ENCODE measurements around the gene MTX3.

Gene MTX3

GRCh38 chr5:79982136-79982535 is 8.9 kb downstream of the MTX3 start:
- DNase-seq, result no peak

GRCh38 chr5:79976759-79977515 is 14.1 kb downstream of the MTX3 start:
- DNase-seq, result no peak

DNA sequence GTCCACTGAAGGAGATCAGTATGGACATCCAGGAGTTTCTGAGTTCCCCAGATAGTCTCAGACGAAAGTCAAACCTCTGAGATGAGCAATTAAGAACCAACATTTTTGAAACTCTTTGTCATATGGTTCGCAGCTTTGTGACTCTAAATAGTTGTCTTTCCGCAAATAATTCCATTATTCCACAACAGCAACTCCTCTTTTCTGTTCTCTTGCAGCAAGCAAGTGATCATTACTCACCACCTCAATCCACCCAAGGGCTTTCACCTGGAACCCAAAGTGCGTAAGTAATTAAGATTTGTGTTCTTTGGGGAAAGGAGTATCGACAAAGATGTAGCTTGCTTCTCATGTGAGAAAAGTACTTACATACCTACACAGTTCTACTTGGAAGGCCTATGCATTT is 15.6 kb downstream of the MTX3 start:
- no peak for DNase-seq

DNA sequence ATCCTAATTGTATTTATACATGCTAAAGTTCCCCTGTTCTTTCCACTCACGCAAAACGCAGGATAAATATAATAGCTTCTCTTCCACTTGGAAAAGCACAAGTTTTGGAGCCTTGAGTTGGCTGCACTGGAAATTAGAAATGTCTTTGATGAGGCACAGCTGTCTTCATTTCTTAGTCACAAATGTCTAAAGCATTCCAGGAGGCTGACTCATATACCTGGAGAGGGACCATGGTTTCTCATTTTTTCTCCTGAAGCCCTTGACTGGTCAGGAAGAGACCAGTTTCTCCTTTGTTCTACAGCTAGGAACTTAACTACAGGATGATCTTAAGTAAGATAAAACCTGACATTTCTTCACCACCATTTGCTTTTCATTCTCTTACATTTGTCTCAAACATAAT is 16.2 kb downstream of the MTX3 start:
- no peak for DNase-seq

- DNase-seq, result no peak
These were observed 17.1 kb downstream of the MTX3 start for GRCh38 chr5:79973996-79974395.

GRCh38 chr5:79973511-79973910 is 17.6 kb downstream of the MTX3 start:
- no peak for DNase-seq

- DNase-seq, result no peak
These were observed 19.9 kb downstream of the MTX3 start for GRCh38 chr5:79971156-79971555.

- DNase-seq, result no peak
These were observed 24.6 kb downstream of the MTX3 start for GRCh38 chr5:79966448-79966847.

DNA sequence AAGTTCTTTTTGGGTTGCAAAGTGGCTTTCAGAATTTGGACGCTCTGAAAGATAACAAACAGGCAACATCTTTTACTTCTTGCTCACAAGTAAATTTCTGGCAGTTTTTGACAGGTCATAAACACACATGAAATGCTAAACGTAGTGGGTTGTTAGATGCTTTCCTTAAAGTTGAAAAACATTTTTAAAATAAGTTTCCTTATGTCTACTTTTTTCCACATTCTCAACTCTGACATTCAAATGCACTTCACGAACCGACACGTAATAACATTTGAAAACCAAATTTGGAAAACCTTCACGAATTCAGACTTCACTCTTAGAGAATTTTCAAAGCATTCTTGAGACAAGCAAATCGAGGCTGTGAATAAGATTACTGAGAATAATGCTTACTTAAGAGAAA is 26.9 kb downstream of the MTX3 start:
- DNase-seq, result no peak

DNA sequence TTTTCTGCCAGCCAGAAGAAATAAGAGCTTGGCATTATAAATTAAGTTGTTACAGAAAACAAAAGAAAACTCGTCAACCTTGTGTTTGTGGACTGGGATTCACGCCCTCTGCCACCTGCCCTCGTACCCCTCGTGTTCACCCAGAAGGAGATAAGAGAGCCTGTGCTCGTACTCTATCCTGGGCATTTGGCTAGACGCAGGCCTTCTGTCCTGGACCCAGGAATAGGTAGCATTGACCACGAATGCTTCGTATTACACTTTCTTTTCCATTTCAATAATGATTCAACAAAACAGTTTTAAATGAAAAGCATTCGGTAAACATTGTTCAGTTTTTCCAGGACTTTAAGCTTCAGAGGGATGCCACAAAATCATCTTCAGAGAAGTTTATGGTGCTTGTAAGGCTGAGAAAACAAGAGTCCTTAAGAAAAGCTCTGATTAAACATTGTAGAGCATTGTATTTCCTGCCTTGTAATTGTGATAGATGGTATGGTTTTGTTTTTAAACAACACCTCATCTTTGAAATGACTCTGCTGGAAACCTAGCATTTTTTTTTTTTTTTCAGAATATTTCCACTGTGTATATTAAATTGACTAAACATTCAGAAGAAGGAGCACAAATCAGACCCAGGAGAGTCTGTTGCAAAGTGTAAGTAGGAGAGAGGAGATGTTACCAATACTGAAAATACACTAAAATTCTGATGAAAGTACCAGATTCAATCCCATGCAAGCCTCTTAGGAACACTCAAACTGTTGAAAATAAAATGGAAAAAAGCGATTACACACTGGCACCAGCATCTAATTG is 27.6 kb downstream of the MTX3 start:
- no peak for DNase-seq

DNA sequence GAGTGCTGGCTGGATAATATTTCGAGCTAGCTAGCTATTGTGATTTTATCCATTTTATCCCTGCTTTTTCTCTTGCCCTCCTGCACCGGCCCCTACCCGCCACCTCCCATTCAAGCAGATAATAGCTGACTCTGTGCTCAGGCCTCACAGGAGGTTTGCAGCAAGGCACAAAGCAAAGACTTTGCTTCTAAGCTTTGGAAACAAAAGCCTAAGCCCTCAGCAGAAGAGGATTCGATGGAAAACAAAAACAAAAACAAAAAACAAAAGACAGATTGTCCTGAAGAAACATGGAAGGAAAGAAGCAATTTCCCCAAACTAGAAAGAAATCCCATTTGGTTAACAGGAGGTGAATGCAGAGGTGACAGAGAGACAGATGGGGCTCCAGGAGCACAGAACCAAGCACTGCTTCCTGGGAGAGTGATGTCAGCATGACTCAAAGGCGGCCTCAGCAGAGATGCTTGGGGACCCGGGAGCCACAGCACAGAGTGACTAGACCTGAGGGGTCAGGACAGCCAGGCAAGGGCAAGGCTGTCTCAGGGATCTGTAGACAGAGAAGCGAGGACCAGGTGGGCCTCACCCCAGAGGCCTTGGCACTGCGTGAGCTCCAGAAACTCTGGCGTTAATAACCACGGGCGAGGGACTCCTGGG is 28.4 kb downstream of the MTX3 start:
- DNase-seq, result no peak

DNA sequence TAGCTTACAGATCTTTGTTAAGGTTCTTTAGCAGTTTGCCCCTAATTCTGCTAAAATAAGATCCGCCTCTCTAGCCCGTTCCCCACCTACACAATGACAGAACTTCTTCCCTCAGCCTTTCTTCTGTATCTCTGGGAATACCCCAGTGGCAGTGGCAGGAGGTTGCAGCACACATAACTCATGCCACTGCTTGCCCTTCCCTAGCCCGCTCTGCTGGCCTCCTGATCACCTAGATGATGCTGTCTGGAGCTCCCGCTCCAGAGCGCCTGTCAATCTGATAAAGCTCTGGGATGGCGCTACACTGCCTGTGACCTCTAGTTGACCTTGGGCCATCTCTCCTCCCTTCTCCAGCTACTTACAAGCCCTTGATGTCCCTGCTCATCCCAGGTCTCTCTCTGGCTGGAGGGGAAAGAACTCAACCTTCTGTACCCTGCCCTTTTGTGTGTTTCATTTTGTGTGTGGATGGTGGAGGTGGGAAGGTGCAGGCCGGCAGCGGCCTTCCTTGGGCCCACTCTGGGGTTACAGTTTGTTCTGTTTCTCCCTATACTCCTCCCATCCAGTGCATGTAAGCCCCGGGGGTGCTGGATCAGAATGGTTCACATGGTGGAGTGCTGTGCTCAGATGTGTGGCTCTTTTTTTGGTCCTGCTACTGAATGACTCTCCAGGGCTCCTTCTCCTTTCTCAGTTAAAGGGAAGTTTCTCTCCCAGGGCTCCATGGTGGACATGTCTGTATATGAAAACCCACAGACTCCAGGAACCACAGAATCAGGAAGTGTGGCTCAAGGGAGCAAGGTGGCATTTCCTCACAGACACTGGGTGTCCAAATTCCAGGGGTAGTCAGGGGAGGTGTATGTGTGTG is 29.1 kb downstream of the MTX3 start:
- DNase-seq, result no peak

DNA sequence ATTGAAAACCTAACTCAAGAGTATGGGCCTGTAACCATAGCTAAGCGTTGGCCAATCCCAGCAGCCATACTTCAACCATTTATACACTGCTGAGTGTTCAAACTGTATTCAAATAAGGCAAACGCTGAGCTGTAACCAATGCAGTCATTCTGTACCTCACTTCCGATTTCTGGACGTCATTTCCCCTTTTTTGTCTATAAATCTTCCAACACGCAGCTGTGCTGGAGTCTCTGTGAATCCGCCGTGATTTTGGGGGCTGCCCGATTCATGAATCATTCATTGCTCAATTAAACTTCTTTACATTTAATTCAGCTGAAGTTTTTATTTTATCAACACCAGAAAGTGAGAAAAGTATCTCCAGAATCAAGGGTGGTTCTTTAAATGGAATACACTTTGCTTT is 31.7 kb downstream of the MTX3 start:
- no peak for DNase-seq

GRCh38 chr5:79955941-79956670 is 35.0 kb downstream of the MTX3 start:
- no peak for DNase-seq

DNA sequence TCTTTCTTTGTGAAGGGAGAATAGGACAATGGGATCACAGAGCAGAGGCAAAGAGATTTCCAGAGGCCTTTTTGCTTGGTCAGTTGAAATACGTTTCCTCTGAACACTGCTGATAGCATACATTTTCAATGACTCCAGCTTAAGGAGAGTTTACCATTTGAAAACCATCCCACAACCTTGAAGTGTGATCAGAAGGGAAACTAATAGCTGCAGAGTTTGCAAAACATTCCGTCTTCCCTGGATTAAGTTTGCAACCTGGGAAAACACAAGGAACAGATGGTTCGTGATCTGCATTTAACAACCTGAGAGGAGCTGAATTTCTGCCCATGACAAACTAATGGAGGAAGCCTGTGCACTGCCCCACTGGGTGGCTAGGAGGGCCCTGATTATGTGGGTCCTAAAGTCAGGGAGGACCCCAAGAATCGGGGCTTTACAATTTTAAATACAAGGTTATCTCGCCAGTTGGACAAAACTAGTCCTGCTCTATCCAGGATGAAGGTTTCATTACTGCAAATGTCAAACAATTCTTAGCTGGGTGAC is 35.6 kb downstream of the MTX3 start:
- DNase-seq, result no peak

GRCh38 chr5:79954620-79955019 is 36.4 kb downstream of the MTX3 start:
- no peak for DNase-seq

DNA sequence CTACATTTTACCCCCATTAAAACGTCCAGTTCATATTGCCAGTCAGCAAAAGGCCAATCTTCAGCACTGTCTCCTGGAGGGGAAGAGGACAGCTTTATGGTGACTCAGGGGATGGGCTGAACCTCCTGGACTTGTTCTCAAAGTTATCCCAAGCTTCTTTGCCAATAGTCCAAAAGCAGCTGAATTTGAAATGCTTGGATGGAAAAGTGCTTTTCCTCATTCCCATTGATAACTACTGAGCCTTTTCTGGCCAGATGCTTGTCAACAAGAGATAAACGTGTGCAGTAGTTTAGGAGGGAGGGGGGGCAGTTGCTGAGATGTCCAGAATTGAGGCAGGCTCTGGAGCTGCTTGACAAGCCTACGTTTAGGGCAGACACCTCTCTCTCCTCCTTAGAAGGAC is 43.5 kb downstream of the MTX3 start:
- DNase-seq, result no peak

GRCh38 chr5:79938468-79938867 is 52.6 kb downstream of the MTX3 start:
- no peak for DNase-seq

DNA sequence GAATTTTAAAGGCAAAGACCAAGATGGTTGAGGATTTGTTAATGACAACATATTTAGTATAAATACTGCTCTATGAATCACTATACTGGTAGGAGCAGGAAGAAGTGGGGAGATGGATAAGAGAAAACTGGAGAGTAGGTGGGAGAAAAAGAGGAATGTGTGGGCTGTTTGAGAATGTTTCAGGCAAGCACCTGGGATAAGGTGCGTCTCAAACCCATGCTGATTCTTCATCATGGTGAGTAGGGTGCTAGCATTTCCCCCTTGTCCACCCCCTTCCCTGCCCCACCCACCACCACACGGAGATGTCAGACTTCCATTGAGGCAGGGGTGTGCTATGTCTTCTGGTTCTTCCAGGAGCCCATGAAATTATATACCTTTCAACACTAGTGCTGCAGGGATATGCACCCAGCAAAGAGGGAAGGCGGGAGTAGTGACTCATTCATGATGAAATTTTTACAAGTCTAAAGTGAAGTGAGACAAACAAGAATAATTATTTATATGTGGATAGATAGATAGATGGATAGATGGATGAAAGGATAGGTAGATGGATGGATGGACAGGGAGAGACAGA is 54.3 kb downstream of the MTX3 start:
- DNase-seq, result no peak

- no peak for DNase-seq
These were observed 54.9 kb downstream of the MTX3 start for GRCh38 chr5:79936002-79936645.

- DNase-seq, result no peak
These were observed 56.4 kb downstream of the MTX3 start for GRCh38 chr5:79934681-79935080.

Measured in activated CD4-positive, alpha-beta T cell treated with anti-CD3 and anti-CD28 coated beads for 1 hour (primary cell).